GM21447 (cell line): ENCODE data around the gene AGAP1.

Experiments used
- ATAC-seq: cut with Tn5 transposase; IDR thresholded peaks from one replicate; pipeline ENCODE4 v1.9.1; 2021; ENCODE audit not compliant: unreplicated experiment

Gene AGAP1

GRCh38 chr2:235677937-235678336, 184.1 kb downstream of the AGAP1 start:
- no peak for ATAC-seq

- no peak for ATAC-seq
Measured at GRCh38 chr2:235678712-235679111, 184.9 kb downstream of the AGAP1 start.

- no peak for ATAC-seq
Measured at GRCh38 chr2:235679471-235679870, 185.6 kb downstream of the AGAP1 start.

GRCh38 chr2:235685024-235685721, 191.3 kb downstream of the AGAP1 start:
- ATAC-seq: no peak

- ATAC-seq: no peak
Measured at GRCh38 chr2:235688511-235689426, 194.9 kb downstream of the AGAP1 start.

GRCh38 chr2:235689427-235689853, 195.6 kb downstream of the AGAP1 start:
- no peak for ATAC-seq

- no peak for ATAC-seq
Measured at GRCh38 chr2:235690082-235690808, 196.4 kb downstream of the AGAP1 start.

- no peak for ATAC-seq
Measured at GRCh38 chr2:235690809-235691450, 197.1 kb downstream of the AGAP1 start.

- ATAC-seq: no peak
Measured at GRCh38 chr2:235692076-235692475, 198.2 kb downstream of the AGAP1 start.

GRCh38 chr2:235692671-235693171, 198.9 kb downstream of the AGAP1 start:
- ATAC-seq: no peak

- no peak for ATAC-seq
Measured at GRCh38 chr2:235693279-235693678, 199.4 kb downstream of the AGAP1 start.

- ATAC-seq: no peak
Measured at GRCh38 chr2:235694721-235695601, 201.1 kb downstream of the AGAP1 start.

GRCh38 chr2:235695602-235695895, 201.7 kb downstream of the AGAP1 start:
- ATAC-seq: no peak

GRCh38 chr2:235697041-235697440, 203.2 kb downstream of the AGAP1 start:
- no peak for ATAC-seq

GRCh38 chr2:235698028-235698427, 204.2 kb downstream of the AGAP1 start:
- no peak for ATAC-seq

- no peak for ATAC-seq
Measured at GRCh38 chr2:235698491-235698890, 204.6 kb downstream of the AGAP1 start.

GRCh38 chr2:235699576-235699975, 205.7 kb downstream of the AGAP1 start:
- no peak for ATAC-seq

GRCh38 chr2:235701206-235701981, 207.6 kb downstream of the AGAP1 start:
- ATAC-seq: no peak

- no peak for ATAC-seq
Measured at GRCh38 chr2:235702186-235702585, 208.3 kb downstream of the AGAP1 start.
